Liver (tissue), 9 donors: Measurements from ENCODE around the gene CST7. TPM values are rescaled to one million over a fixed set of nuclear protein-coding genes. Genes with fewer than 3 reads are reported as not detected.

Source experiments
- DNase-seq: peaks from one replicate; pipeline ENCODE4 v3.0.0-alpha.2; 2017; ENCODE audit warnings: low spot score
- H3K27ac ChIP-seq, 2 donors: one replicate each; pipeline ENCODE4 v1.7.0; 2013; ENCODE audit warnings: inconsistent platforms in 2 of 2, low read length in 2 of 2, control low read depth in 1 of 2, low read depth in 1 of 2, mild to moderate bottlenecking in 1 of 2
- H3K27me3 ChIP-seq, 4 donors: one replicate each; pipeline versions ENCODE4 v1.6.1 to v1.7.0; 2013; ENCODE audit warnings: low read length in 3 of 4, inconsistent platforms in 1 of 4, mild to moderate bottlenecking in 1 of 4, moderate library complexity in 1 of 4; ENCODE audit not compliant: control insufficient read depth in 4 of 4, insufficient read depth in 4 of 4
- H3K36me3 ChIP-seq, 4 donors: one replicate each; pipeline versions ENCODE4 v1.6.1 to v1.7.0; 2013; ENCODE audit warnings: low read length in 3 of 4, mild to moderate bottlenecking in 3 of 4, low read depth in 1 of 4, moderate library complexity in 1 of 4; ENCODE audit not compliant: control insufficient read depth in 4 of 4, insufficient read depth in 3 of 4
- H3K4me1 ChIP-seq, 4 donors: one replicate each; pipeline versions ENCODE4 v1.6.1 to v1.7.0; 2013; ENCODE audit warnings: low read length in 3 of 4, mild to moderate bottlenecking in 3 of 4, moderate library complexity in 1 of 4; ENCODE audit not compliant: control insufficient read depth in 4 of 4, insufficient read depth in 4 of 4
- H3K4me3 ChIP-seq, 3 donors: one replicate each; pipeline versions ENCODE4 v1.6.1 to v1.7.0; 2013; ENCODE audit warnings: low read length in 3 of 3, control low read depth in 1 of 3, low read depth in 1 of 3, mild to moderate bottlenecking in 1 of 3
- H3K9ac ChIP-seq, 2 donors: one replicate each; pipeline ENCODE4 v1.7.0; 2013; ENCODE audit warnings: low read length in 2 of 2, mild to moderate bottlenecking in 2 of 2, moderate library complexity in 2 of 2, control low read depth in 1 of 2, low read depth in 1 of 2
- H3K9me3 ChIP-seq, 4 donors: one replicate each; pipeline versions ENCODE4 v1.6.1 to v1.7.0; 2013; ENCODE audit warnings: low read length in 3 of 4; ENCODE audit not compliant: control insufficient read depth in 4 of 4
- EGR1 ChIP-seq, 2 donors: IDR thresholded peaks; 2 replicates each; pipeline ENCODE4 v1.6.1; 2016 to 2018; ENCODE audit warnings: antibody characterized with exemption in 2 of 2, low read depth in 2 of 2
- FOXA1 ChIP-seq: IDR thresholded peaks from 2 replicates; pipeline ENCODE4 v1.6.1; 2016; ENCODE audit warnings: antibody characterized with exemption
- FOXA2 ChIP-seq: IDR thresholded peaks from 2 replicates; pipeline ENCODE4 v1.6.1; 2016; ENCODE audit warnings: antibody characterized with exemption
- HNF4A ChIP-seq, 2 donors: conservative IDR thresholded peaks; 2 replicates each; pipeline ENCODE4 v1.6.1; 2016; ENCODE audit warnings: antibody characterized with exemption in 2 of 2, mild to moderate bottlenecking in 2 of 2
- HNF4G ChIP-seq: IDR thresholded peaks from 2 replicates; pipeline ENCODE4 v1.6.1; 2016; ENCODE audit warnings: antibody characterized with exemption
- MAX ChIP-seq: IDR thresholded peaks from 2 replicates; pipeline ENCODE4 v1.6.1; 2016; ENCODE audit warnings: antibody characterized with exemption
- REST ChIP-seq: IDR thresholded peaks from 2 replicates; pipeline ENCODE4 v1.6.1; 2016; ENCODE audit warnings: antibody characterized with exemption, mild to moderate bottlenecking
- RXRA ChIP-seq, 2 donors: IDR thresholded peaks; 2 replicates each; pipeline ENCODE4 v1.6.1; 2017 to 2018; ENCODE audit warnings: antibody characterized with exemption in 2 of 2, mild to moderate bottlenecking in 1 of 2
- SP1 ChIP-seq: IDR thresholded peaks from 2 replicates; pipeline ENCODE4 v1.6.1; 2018; ENCODE audit warnings: antibody characterized with exemption, mild to moderate bottlenecking
- YY1 ChIP-seq: IDR thresholded peaks from 2 replicates; pipeline ENCODE4 v1.6.1; 2016; ENCODE audit warnings: antibody characterized with exemption, mild to moderate bottlenecking
- WGBS: extraction: QIAGEN DNeasy Blood & Tissue Kit; methylation state at CpG from one replicate; pipeline ENCODE4 v1.1.7; 2013; 5-methylcytosine and 5-hydroxymethylcytosine counted together
- polyA plus RNA-seq, 2 donors: library from polyadenylated mRNA; stranded (reverse) in 1 of 2; unstranded in 1 of 2; fragments of 200-250 nt in 1 of 2; fragments of >200 nt in 1 of 2; fragmentation: Nextera tagmentation in 1 of 2; extraction: Ambion mirVana in 1 of 2; gene quantifications; one replicate each; pipeline versions ENCODE4 v1.2.1 to v1.2.3, GENCODE V29; 2013 to 2015
- total RNA-seq, 2 donors: library from RNA; depleted of rRNA; stranded (reverse); fragments of >200 nt; gene quantifications; one replicate each; pipeline ENCODE4 v1.2.3, GENCODE V29; 2014
- TF ChIP-seq, protein P1 (sequence below): IDR thresholded peaks from 2 replicates; pipeline ENCODE4 v1.6.1; 2016; ENCODE audit warnings: antibody characterized with exemption
- TF ChIP-seq, protein P2 (sequence below): fragments of 150-350 bp; IDR thresholded peaks from 2 replicates; pipeline ENCODE4 v1.5.1; 2017; ENCODE audit warnings: improper control_type of control experiment, low read depth, low read length; ENCODE audit not compliant: missing input control
- donor health status: healthy.
- donor health status: healthy.
- donor health status: healthy.
- donor health status: healthy.
- donor health status: healthy.

Gene CST7
- total and polyA plus RNA-seq, 4 donors = 1.5 to 15.1 (median 2.7) TPM

- TF ChIP-seq REST (no peak), HNF4A (conservative IDR thresholded peaks at IDR 0.05) (no peak)
Observed at GRCh38 chr20:24950836-24951525, 1.9 kb downstream of the CST7 start (continued).

DNA sequence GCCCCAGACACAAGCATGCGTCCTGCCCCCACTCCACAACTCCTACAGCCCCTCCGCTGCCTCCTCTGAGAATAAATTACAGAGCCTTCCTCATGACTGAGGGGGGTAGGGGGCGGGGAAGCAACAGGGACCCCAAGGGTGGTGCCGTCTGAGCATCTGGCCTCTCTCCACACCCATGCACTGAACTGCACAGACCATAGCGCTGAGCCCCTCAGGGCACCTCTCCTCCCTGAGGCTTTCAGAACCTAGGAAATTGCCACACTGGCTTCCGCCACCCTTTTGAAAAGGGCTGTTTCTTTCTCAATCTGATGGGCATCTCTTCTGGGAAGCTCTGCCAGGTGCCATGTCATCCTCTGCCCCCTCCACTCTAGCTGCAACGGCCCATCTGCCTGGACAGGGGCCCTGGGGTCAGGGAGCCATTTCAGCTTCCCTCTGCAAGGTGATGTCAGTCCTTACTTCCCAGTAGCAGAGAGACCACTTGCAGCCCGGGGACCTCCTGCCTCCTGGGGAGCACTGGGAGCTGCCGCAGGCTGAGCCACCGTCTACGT is 2.5 kb downstream of the CST7 start:
- no peaks in the 10 kb centered on the region for H3K27me3 ChIP-seq
- no peak for TF ChIP-seq HNF4G
- no peak for TF ChIP-seq EGR1 (IDR thresholded peaks at IDR 0.05; ENCODE audit: low read depth in 2 of 2)
- no peak for TF ChIP-seq FOXA2
- TF ChIP-seq HNF4A (conservative IDR thresholded peaks at IDR 0.05) = peak in 1 of 2 donors; percentile 29
- TF ChIP-seq, protein P1, sequence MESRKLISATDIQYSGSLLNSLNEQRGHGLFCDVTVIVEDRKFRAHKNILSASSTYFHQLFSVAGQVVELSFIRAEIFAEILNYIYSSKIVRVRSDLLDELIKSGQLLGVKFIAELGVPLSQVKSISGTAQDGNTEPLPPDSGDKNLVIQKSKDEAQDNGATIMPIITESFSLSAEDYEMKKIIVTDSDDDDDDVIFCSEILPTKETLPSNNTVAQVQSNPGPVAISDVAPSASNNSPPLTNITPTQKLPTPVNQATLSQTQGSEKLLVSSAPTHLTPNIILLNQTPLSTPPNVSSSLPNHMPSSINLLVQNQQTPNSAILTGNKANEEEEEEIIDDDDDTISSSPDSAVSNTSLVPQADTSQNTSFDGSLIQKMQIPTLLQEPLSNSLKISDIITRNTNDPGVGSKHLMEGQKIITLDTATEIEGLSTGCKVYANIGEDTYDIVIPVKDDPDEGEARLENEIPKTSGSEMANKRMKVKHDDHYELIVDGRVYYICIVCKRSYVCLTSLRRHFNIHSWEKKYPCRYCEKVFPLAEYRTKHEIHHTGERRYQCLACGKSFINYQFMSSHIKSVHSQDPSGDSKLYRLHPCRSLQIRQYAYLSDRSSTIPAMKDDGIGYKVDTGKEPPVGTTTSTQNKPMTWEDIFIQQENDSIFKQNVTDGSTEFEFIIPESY = no peak
- TF ChIP-seq, protein P2, sequence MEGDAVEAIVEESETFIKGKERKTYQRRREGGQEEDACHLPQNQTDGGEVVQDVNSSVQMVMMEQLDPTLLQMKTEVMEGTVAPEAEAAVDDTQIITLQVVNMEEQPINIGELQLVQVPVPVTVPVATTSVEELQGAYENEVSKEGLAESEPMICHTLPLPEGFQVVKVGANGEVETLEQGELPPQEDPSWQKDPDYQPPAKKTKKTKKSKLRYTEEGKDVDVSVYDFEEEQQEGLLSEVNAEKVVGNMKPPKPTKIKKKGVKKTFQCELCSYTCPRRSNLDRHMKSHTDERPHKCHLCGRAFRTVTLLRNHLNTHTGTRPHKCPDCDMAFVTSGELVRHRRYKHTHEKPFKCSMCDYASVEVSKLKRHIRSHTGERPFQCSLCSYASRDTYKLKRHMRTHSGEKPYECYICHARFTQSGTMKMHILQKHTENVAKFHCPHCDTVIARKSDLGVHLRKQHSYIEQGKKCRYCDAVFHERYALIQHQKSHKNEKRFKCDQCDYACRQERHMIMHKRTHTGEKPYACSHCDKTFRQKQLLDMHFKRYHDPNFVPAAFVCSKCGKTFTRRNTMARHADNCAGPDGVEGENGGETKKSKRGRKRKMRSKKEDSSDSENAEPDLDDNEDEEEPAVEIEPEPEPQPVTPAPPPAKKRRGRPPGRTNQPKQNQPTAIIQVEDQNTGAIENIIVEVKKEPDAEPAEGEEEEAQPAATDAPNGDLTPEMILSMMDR = no peak
- no peak for TF ChIP-seq SP1
- no peak for TF ChIP-seq FOXA1
- TF ChIP-seq MAX = no peak
- peak in 1 of 2 donors; percentile 37 for TF ChIP-seq RXRA (IDR thresholded peaks at IDR 0.05)
- no peak for TF ChIP-seq YY1
- H3K9me3 ChIP-seq = no peaks in the 10 kb centered on the region
- H3K9ac ChIP-seq = no peak overlapping the region
- peak overlapping the region in 1 of 2 donors; percentile 54 for H3K27ac ChIP-seq
- H3K36me3 ChIP-seq = peaks cover 2 to 8% (median 6%) of the 10 kb centered on the region in 4 donors
- WGBS = 54% methylated on average over 11 of the region's 11 CpGs
- H3K4me3 ChIP-seq = no peak overlapping the region
- H3K4me1 ChIP-seq = peaks cover 0 to 26% (median 17%) of the 10 kb centered on the region in 4 donors
- peak; percentile 27 for DNase-seq
